ENCODE data around the gene EXD3. TPM values are rescaled to one million over a fixed set of nuclear protein-coding genes. Genes with fewer than 3 reads are reported as not detected.

EXD3 gene
- total RNA-seq, 1 experiment from 2014 or later = 15.3 TPM

GRCh38 chr9:137357166-137357565, 65.8 kb downstream of the EXD3 start:
- H3K4me2 ChIP-seq (ENCODE audit: insufficient read depth, insufficient read length, low read length) = no peak overlapping the region
- H2BK12ac ChIP-seq (ENCODE audit: insufficient read length, low read depth, low read length) = no peak overlapping the region
- Mint-ChIP-seq H3K27me3 (ENCODE audit: low read depth) (peaks cover 24% of the 10 kb centered on the region), H3K4me3 (no peak overlapping the region; a peak in 1 of 5 replicates), H3K9me3 (peaks cover 40 to 81% of the 10 kb centered on the region in 2 experiments), H3K4me1 (no peaks in the 10 kb centered on the region), H3K36me3 (ENCODE audit: insufficient read depth in 1 of 3, low read depth in 3 of 3) (peaks cover 10 to 16% (median 13%) of the 10 kb centered on the region in 3 experiments; a peak in 6 of 7 replicates), H3K27ac (no peak overlapping the region)
- H3K18ac ChIP-seq (ENCODE audit: insufficient read length, low read depth, low read length) = no peak overlapping the region
- H4K91ac ChIP-seq (ENCODE audit: insufficient read length, low read depth, low read length) = no peak overlapping the region
- H2BK20ac ChIP-seq (ENCODE audit: low read depth, low read length, poor library complexity, severe bottlenecking) = no peak overlapping the region
- no peak overlapping the region for H3K27ac ChIP-seq (ENCODE audit: insufficient read length, low read depth, low read length)
- no peak overlapping the region for H3T11ph ChIP-seq (ENCODE audit: low read length)
- H4K8ac ChIP-seq (replicated peaks; ENCODE audit: insufficient read length, low read depth, low read length) = no peak overlapping the region
- no peak overlapping the region for H2AFZ ChIP-seq (ENCODE audit: low read length)
- no peak overlapping the region for H2BK120ac ChIP-seq (ENCODE audit: low read depth, low read length, poor library complexity, severe bottlenecking)
- H3K4me1 ChIP-seq (ENCODE audit: insufficient read depth, low read length) = no peaks in the 10 kb centered on the region
- H3K79me2 ChIP-seq (ENCODE audit: insufficient read depth, low read length) = no peaks in the 10 kb centered on the region
- no peaks in the 10 kb centered on the region for H3K23me2 ChIP-seq (ENCODE audit: insufficient read length, low read depth, low read length, poor library complexity, severe bottlenecking)
- DNase-seq = no peak
- no peaks in the 10 kb centered on the region for H3K27me3 ChIP-seq (ENCODE audit: insufficient read depth, low read length)
- no peaks in the 10 kb centered on the region for H3K79me1 ChIP-seq (ENCODE audit: insufficient read depth, low read depth, low read length, poor library complexity, severe bottlenecking)
- H3K9me3 ChIP-seq (ENCODE audit: control insufficient read depth, low read depth, low read length) = peaks cover 27% of the 10 kb centered on the region
- no peak overlapping the region for H3K23ac ChIP-seq (ENCODE audit: insufficient read length, low read depth, low read length)
- no peak overlapping the region for H2BK5ac ChIP-seq (ENCODE audit: insufficient read length, low read length)
- H3K9ac ChIP-seq (ENCODE audit: extremely low read depth, insufficient read length, low read length) = no peak overlapping the region
- no peak for TF ChIP-seq CTCF (conservative IDR thresholded peaks at IDR 0.05)
- H3K14ac ChIP-seq (ENCODE audit: insufficient read depth, low read length) = no peak overlapping the region
- H4K20me1 ChIP-seq (ENCODE audit: control insufficient read depth, insufficient read depth, insufficient read length) = no peaks in the 10 kb centered on the region
- no peak overlapping the region for H2AK5ac ChIP-seq (ENCODE audit: insufficient read length, low read length)
- no peak overlapping the region for H3K56ac ChIP-seq (ENCODE audit: insufficient read length, low read depth, low read length)
- no CpG with 5 or more reads among the region's 4 CpGs for WGBS (ENCODE audit: extremely low coverage, insufficient read length, low lambda C conversion rate)
- no peak overlapping the region for H2BK15ac ChIP-seq (ENCODE audit: low read depth, low read length)
- H3K4ac ChIP-seq (ENCODE audit: low read depth, low read length) = no peak overlapping the region
- H4K5ac ChIP-seq (ENCODE audit: insufficient read length, low read depth, low read length) = no peak overlapping the region
